GM20431 (cell line): ENCODE measurements around the gene LTB4R2.
"Not testable (repeated sequence)": the region's sequence is repeated elsewhere in the genome, so short reads cannot be mapped to it uniquely, and the experiment has no call there.

ENCODE experiments used
- in situ Hi-C: fragments of 300-500 bp; cut with MseI, MboI; formaldehyde crosslinking; loops from one replicate; pipeline ENCODE4 v1.15.0; 2020; ENCODE audit warnings: low sequenced_read_pairs; ENCODE audit not compliant: unreplicated experiment

Gene LTB4R2

DNA sequence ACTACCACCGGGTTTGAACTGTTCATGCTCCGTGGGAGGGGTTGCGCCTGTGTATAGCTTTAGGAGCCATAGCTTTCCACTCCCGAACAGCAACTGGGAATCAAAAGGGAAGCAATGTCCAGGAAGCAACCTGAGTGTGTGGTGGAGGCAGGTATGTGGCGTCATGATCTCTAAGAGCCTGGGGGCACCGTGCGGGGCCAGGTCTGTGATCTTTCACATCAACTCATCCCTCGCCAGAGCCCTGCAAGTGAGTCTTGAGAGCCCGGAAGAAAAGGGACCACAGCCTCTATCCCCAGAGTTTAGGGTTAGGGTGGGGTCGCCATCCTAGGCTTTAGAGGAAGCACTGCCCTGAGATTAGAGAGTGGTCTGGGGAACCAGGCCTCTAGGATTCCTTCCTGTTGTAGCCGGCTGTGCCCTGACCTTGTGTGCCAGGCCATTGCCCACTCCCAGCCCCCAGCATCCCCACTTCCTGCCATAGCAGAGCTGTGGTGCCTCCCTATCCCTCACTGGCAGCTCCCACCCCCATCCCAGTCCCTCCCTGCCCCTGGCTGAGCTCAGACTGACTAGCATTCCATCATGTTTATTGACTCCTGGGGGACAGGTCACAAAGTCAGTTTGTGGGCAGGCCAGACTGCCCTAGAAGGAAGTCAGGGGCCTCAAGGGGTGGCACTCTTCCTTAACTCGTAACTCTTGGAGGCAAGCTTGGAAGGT, 25.7 kb downstream of the LTB4R2 start:
- in situ Hi-C loops: loop anchor here (10.0 kb wide), 1 partner anchor 99 kb away; no protein-coding TSS in a partner anchor

DNA sequence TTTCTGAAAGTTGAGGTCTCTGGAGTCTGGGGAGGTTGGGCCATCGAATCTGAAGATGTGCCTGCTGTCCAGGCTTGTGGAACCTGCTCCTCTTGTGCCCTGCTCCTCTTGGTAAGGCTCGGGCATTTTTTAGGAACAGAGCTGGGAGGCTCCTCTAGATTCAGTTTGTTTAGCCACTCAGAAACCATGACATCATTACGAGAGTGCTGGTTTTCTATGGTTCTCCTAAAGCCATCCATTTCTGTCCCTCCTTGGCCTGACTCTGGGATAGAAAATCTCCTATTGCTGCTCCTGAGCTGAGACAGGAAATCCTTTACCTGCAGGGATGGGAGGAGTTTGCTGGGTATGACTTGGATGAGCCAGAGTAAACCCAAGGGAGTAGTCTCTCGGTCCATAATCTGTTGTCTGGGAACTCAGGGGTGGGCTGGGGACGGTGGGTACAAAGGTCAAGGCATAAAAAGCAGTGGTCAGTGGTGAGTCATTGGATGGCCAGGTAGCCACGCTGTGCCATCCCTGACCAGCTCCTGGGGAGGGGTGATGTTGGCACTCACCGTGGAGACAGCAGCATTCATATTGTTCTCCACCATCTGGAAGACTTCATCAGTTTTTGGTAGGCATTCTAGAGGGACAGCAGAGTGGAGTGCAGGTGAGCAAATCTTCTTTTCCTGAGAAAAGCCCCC, 27.3 kb downstream of the LTB4R2 start:
- in situ Hi-C loops: loop anchor here (10.0 kb wide), 1 partner anchor 98 kb away; no protein-coding TSS in a partner anchor

DNA sequence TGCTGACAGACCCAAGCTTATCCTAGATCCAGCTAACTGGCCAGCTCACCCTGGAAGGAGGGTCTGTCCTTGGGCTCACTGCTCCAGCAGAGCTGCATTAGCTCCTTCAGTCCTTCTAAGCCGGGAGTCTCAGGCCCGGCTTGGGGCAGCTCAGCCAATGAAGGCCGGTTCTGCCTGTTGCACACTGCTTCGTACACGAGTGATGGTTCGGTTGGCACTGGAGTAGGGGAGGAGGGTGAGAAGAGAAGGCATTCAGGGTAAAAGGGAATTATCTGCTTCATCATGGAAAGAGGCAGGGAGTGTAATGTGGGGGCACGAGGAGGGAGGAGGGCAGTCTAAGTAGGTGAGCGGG, 27.9 kb downstream of the LTB4R2 start:
- in situ Hi-C loops: loop anchor here (10.0 kb wide), 1 partner anchor 97 kb away; no protein-coding TSS in a partner anchor

DNA sequence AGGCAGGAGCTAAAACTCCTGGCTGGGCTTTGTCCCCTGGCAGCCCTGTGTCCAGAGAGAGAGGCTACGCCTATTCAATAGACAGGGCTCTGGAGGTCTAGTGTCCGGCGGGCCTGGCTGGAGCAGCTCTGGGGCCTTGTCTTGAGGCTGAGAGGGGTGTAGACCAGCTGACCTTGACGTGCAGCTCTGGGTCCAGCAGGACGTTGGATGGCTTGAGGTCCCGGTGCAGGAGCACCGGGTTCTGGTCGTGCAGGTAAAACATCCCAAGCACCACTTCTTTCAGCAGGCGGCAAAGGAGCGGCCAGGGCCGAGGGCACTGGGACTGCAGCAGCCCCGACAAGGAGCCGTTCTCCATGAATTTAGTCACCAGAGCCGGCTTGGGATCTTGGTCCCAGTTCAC, 28.9 kb downstream of the LTB4R2 start:
- in situ Hi-C loops: loop anchor here (10.0 kb wide), 1 partner anchor 96 kb away; no protein-coding TSS in a partner anchor

DNA sequence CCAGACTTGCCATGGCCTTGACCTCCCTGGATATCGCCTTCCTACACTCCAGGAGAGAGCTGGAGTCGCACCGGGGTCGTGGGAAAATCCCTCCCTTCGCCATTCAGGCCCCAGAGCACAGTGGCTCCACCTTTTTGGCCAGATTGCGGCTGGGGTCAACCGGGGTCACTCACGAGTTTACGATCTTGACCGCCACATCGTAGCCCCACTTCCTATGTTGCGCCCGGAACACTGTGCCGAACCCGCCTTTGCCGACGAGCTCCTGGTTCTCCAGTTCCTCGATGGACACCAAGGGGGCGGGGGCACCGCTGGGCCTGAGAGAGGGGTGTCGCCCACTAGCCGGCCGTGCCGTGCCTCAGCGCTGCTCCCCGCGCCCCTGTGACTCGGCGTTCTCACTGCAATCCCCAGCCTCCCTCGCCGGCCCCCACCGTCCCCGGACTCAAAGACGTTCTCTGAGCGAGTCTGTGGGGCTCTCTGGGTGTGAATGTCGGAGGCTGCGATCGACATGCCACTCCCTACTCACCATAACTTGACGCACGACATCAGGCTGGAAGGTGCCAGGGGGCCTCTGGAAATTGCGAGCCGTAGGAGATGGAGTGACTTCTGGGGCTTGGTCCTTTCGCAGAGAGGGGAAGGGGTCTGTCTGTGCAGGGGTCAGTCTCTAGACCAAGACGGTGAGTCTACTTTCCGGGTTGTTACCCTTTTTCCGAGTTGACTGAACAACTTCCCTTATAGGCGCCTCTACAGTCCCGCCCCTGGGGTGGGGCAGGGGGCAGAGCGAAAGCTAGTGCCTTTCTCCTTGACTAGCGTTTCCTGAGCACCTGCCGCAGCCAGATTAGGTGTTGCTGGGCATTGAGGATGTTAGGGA, 29.6 kb downstream of the LTB4R2 start, which contains the start of gene RIPK3:
TSS of gene RIPK3 (minus strand) at position 708 of the 868 bp plus-strand sequence. CDS start at position 543, 165 bp downstream.
- in situ Hi-C loops: loop anchor here (10.0 kb wide), 1 partner anchor 95 kb away; no protein-coding TSS in a partner anchor

DNA sequence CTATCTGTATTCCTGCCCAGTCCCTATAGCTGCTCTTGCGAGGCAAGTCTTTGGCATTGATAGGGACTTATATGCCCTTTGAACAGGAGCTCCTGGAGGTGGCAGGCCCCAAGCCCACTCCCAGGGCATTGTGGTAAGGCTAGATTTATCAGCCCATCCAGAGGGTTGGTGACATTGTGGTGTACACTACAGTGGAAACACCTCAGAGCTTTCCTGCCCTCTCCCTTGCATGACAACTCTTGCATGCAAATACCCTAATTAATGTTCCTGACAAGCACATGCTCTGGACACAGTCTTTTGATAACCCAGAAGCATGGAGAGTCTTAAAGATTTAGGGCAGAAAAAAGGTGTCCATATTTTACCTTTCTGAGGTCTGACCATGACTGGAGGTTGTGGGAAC, 30.7 kb downstream of the LTB4R2 start:
- in situ Hi-C loops: no loop called here

DNA sequence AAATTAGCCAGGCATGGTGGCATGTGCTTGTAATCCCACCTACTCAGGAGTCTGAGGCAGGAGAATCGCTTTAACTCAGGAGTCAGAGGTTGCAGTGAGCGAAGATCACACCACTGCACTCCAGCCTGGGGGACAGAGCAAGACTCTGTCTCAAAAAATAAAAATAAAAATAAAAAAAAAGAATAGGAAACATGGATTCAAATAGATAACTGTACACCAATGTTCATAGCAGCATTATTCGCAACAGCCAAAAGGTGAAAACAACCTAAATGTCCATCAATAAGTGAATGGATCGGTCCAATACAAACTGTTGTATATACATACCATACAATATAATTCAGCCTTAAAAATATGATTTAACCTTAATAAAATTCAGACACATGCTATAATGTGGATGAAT, 32.9 kb downstream of the LTB4R2 start:
- in situ Hi-C loops: no loop called here

DNA sequence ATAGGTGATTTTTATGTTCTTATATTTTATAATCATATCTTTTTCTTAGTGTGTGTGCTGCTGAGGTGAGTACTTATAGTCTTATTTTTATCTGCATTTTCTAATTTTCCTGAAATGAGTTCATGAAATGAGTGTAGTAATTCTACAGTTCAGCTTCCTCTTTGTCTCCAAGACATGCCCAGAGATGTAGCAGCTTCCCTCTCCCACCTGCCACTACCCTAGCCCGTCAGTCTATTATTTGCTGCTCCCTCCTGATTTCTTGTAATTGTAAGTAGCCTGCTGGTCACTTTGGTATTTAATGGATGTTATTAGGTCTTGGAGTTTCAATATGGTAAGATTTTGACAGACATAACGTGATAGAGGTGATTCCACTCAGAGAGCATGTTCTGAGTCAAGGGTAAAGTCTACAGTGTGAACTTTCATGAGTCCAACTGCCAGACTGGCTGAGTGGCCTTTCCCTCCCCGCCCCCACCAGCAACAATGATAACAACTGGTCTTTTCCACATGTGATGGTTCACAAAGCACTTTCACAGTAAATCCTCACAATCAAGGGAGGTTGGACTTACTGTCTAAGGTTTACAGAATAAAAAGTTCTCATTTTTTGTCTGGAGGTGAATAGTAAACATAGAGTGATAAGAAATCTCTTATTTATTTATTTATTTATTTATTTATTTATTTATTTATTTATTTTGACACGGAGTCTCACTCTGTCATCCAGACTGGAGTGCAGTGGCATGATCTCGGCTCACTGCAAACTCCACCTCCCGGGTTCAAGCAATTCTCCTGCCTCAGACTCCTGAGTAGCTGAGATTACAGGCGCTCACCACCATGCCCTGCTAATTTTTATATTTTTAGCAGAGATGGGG, 34.1 kb downstream of the LTB4R2 start:
- in situ Hi-C loops: no loop called here

DNA sequence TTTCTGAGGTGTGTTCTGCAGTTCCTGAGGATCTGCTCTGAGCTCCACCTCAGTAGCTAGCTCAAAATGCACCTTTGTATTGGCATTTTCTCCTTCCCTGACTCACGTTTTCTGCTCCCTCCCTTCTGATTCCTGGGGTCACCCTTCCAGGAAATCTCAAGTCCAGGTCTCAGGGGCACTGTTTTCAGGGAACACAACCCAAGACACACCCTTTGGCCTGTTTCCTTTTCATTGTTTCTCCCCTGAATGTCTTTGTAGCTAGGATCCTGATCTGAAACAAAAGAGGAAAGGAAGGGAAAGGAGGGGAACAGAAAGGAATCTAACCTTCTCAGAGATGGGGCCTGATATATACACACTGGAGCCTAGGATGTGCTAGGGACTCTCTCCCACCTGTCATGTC, 37.2 kb downstream of the LTB4R2 start:
- in situ Hi-C loops: no loop called here

DNA sequence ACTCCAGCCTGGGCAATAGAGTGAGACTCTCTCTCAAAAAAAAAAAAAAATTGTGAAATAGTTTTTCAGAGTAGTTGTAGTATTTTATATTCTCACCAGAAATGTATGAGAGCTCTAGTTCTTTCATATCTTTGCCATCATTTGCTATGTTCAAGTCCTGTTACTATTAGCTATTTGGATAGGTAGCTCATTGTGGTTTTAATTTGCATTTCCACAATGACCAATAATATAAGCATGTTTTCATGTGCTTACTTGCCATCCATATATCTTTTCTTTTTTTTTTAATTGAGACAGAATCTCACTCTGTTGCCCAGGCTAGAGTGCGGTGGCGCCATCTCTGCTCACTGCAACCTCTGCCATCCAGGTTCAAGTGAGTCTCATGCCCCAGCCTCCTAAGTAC, 38.2 kb downstream of the LTB4R2 start:
- in situ Hi-C loops: no loop called here

DNA sequence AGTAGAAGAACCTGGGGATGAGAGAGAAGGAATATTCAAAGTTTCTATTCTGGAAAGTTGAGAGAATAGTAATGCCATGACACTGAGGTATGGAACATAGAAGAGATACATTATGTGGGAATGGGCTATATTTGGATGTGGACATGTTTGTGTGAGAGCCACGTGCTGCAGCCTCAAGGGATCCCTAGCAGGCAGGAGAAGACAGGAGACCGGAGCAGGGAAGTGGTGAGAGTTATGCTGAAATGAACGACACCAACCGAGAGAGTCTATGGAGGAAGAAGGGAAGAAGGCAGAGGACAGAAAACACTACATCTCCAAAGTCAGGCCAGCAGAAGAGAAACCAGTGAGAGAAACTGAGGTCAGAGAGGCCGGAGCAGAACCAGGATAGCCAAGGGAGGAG, 39.8 kb downstream of the LTB4R2 start:
- in situ Hi-C loops: no loop called here

DNA sequence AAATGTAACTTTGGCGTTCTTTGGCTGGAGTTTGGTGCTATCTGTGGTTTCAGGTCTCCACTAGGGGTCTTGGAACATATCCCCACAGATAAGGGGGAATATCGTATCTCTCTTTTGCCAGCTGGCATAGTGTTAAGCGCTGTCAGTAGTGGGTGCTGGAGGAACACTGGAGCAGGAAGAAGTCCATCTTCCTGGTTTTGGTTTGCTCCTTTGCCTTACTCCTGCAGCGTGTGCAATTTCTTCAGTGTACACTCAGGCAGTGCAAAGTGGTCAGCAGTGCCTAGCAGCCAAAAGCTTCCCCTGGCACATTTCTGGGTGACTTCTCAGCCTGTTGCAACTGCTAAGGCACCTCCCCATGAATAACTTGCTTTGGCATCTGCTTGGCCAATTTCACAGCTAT, 41.6 kb downstream of the LTB4R2 start:
- in situ Hi-C loops: no loop called here

DNA sequence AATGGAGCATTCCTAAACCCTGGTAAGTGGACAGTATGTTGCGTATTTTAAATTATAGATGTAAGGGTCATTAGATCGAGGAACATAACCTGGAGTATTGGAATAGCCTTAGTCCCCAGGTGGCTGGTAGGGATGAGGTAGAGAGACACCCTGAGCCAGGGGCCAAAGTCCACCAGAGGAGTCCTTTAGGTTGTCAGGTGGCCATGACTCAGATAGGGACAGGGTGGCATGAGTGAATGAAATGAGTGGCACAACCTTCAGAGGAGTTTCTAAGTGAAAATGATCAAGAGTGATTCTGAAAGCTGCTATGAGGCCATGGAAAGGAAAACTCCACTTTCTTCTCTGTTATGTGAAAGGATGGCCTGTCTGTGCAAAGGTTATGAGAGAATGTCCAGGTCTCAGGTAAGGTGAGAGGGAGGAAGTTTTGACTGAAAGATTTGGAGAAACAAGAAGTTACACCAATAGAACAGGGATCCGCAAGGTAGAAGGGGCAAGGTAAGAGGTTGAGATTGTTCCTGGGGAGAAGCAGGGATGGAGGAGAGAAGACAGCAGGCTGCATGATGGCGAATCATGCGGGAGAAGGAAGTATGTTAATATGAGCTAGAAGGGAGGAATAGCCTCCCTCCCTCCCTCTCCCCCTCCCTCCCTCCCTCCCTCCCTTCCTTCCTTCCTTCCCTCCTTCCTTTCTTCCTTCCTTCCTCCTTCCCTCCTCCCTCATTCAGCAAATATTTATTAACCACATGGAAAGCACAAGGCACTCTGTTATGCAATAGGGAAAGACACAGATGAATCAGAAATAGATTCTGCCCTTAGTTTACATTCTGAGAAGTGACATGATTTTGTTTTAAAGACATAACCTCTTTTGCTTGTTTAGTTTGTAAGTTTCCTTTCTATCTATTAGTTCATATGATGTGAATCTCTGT, 43.9 kb downstream of the LTB4R2 start:
- in situ Hi-C loops: no loop called here

DNA sequence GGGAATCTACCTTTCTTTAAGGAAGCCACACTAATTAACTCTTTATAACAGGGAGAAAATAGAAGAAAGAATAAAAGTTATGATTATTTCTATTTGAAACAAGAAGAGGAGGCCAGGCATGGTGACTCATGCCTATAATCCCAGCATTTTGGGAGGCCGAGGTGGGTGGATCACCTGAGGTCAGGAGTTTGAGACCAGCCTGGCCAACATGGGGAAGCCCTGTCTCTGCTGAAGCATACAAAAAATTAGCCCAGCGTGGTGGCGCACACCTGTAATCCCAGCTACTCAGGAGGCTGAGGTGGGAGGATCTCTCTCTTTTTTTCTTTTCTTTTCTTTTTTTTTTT, 44.5 kb downstream of the LTB4R2 start:
- in situ Hi-C loops: not testable (repeated sequence)

DNA sequence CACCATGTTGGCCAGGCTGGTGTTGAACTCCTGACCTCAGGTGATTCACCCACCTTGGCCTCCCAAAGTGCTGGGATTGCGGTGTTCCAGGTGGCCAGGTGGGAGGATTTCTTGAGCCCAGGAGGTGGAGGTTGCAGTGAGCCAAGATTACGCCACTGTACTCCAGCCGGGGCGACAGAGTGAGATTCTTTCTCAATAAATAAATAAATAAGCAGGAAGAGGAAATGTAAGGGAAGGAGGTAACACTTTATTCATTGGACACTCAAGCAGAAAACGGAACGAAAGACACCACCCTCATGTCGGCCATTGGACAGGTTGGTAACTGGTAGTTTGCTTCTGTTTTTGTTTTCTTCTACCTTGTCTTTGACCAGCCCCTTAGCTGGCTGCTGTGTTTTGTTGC, 45.1 kb downstream of the LTB4R2 start:
- in situ Hi-C loops: no loop called here

DNA sequence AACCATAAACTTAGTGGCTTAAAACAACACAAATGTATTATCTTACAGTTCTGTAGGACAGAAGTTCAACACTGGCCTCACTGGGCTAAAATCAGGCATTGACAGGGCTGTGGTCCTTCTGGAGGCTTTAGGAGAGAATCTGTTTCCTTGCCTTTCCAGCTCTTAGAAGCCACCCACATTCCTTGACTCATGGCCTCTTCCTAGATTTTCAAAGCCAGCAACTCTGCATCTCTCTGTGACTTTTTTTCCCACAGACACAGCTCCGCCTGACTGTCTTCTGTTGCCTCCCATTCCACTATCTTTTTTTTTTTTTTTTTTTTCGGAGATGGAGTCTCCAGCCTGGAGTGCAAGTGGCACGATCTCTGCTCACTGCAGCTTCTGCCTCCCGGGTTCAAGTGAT, 46.3 kb downstream of the LTB4R2 start:
- in situ Hi-C loops: no loop called here

DNA sequence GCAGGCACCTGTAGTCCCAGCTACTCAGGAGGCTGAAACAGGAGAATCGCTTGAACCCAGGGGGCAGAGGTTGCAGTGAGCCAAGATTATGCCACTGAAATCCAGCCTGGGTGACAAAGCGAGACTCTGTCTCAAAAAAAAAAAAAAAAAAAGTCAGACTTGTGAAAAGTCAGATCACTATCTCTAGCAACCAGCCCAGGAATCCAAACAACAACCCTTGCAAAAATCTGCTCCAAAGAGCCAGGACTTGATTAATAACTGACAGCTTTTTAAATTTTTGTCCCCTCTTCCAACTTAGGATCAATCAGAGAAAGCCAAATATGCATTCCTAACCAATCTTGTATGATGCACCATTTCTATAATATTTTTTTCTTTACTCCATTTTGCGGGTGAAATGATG, 50.3 kb downstream of the LTB4R2 start:
- in situ Hi-C loops: no loop called here

DNA sequence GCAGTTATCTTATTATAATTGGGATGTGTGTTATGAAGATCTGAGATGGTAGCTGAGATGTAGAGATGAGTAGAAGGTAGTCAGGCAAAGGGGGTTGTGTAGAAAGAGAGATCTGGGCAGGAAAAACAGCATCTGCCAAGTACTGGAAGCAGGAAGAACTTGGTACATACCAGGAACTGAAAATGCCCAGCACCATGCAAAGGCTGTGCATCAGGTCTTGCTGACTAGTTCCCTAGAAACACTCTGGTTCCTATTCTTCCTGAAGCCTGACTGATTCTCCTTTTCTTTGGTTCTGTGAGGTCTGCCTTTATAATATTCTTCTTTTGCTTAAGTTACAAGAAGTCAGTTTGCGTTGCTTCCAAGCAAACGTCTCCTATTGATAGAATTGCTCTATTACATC, 51.4 kb downstream of the LTB4R2 start:
- in situ Hi-C loops: no loop called here
